ENCODE measurements around the gene ITPRIPL2.

DNA sequence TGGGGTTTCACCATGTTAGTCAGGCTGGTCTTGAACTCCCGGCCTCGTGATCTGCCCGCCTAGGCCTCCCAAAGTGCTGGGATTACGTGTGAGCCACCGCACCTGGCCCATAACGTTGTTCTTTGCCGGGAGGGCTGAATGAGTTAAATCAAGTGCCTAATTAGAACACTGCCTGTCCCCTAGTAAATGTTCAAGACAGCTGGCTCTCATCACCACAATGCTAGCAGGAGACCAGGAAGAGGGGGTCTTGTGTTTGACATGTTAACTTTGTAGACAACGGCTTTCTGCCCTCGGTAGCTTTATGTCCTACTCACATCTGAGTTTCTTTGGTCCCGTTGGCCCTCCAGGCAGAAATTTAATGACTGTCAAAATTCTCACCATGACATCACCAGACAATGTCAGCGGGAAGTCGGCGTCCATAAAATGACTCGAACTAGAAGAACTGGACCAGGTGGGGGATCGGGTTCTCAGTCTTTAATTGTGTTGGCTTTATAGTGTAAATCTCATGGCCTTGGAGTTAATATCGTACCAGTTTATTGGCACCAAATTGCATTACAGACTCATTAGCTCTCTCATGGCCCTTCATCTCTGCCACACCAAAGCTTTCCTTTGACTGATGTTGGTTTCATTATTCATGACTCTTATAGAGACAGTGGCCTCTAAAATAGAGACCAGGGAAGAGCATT lies 11.4 kb upstream of the ITPRIPL2 start:
- TF ChIP-seq CTCF (IDR thresholded peaks at IDR 0.05) = no peak
- no peak for TF ChIP-seq POLR2A (IDR thresholded peaks at IDR 0.05)
